SW480 (cell line): ENCODE measurements around the gene RUNX3.

Experiments
- DNase-seq: peaks from one replicate; pipeline ENCODE4 v3.0.0-alpha.2; 2016; ENCODE audit warnings: low spot score

The RUNX3 gene

GRCh38 chr1:24946861-24947658 is 17.0 kb upstream of the RUNX3 start:
- no peak for DNase-seq

DNA sequence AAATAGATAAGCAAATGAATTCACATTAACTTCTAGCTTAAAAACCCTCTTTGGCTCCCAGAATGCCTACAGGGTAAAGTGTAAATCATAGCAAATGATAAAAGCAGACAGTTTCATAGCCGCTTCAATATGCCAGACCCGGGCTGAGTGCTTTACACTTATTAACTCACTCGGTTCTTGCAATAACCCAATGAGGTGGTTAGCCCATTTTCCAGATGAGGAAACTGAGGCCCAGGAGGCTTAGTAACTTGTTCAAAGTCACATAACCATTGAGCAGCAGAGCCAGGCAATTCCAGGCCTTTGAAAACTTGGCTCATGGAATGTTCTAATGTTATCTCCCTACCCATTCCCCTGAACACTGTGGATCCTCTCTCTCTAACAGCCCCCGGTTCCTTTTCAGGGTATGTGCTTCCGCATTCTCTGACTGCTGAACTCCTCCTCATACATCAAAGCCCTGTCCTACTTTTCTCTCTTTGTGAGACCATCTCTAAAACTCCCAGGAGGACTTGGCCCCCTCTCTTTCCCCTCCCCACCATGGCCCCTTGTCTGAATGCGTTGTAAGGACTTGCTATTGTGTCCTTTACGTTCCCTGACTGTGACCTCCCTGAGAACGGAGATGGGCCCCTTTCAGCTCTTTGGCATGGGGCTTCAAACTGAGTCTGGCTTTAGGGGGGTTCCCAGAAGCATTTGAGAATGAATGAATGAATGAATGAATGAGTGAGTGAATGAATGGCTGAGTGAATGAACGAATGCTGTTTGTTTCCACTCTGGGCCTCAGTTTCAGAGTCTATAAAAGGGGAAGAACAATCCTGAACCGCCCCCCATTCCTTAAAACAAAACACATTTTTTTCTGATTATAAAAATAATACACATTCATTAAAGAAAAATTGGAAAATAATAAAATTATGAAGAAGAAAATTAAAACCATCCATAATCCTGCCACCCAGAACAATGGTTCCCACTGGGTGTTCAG is 15.6 kb upstream of the RUNX3 start:
- DNase-seq, result no peak

DNA sequence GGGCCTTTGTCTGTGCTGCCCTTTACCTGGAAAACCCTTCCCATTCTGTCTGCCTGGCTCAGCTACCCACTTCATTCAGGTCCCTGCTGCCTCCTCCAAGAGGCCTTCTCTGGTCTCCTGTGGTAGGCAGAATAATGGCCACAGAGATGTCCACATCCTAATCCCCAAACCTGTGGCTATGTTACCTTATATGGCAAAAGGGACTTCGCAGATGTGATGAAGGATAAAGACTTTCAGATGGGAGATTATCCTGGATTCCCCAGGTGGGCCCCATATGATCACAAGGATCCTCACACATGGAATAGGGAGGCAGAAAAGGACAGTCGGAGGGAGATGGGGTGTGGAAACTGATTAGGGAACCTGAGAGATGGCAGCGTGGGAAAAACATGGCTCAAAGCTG is 14.2 kb upstream of the RUNX3 start:
- DNase-seq, result no peak

DNA sequence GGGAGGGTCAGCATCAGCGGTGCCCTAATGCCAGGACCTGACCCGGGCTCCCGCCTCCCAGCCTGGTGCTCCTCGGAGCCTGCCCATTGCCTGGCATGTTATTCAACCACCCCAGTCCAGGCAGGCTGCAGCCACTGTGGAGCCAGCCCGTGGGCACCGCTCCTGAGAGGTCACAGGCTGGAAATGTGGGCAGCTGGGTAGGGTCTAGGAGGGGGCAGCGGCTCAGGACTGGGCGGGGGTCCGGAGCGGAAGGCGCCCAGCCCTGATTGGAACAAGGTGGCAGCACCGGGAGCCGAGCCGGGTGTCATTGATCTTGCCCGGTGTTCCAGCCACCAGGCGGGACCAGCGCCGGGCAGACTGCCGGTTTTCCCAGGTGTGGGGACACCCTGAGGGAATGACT is 12.7 kb upstream of the RUNX3 start:
- DNase-seq, result no peak

DNA sequence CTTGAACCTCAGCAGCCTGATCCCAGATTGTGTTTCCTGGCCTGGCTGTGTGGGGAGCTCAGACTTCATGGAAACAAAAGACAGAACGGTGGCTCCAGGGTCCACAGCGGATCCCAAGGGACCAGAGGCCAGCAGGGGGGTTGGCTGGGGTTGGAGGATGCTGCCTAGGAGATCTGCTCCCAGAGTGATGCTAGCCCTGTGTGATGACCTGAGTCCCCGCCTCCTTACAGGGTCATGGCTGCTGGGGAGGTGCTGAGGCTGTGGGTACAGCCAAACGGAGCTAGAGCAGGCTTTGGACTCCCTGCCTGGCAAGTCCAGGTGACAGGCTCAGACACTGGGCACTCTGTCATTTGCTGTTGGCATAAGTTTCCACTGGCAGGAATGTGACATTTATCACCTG is 11.5 kb upstream of the RUNX3 start:
- DNase-seq, result no peak

DNA sequence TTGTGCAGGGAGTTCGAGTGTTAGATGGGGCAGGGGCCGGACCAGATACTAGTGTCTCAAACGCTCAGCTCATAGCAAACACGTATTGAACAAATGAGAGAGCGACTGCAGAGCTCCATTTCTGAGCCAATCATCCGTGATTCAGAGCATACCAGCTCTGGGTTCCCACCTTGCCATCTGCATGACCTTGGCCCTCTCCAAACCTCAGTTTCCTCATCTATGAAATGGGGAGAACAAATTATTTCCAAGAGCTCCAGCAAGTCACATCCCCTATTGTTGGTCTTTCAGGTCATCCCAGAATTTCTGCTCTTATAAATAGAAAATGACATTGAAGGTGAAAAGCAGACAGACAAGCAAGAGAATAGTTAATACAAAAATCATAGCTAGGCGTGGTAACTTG is 10.2 kb upstream of the RUNX3 start:
- no peak for DNase-seq

DNA sequence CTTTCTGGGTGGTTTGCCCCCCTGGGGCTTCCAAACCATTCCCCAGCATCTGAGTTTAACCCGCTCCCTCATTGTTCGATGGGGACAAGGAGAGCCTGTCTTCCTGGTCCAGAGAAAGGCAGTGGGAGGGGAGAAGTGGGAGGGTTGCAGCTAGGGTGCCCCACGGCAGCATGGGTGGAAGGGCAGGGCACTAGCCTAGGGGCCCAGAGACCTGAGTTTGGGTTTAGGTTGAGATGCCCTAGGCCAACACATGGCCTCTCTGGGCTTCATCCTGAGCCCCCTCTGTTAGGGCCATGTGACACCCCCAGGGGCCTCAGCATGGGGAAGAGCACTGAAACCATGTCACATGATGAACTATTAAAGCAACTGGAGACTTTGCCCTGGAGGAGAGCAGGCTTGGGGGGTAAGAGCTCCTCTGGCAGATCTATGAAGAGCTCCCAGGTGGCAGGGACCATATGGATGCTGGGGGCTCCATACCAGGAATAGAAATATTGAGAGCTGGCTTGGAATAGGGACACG is 9.7 kb upstream of the RUNX3 start:
- DNase-seq, result no peak

- DNase-seq, result no peak
Observed at GRCh38 chr1:24939040-24939674, 9.1 kb upstream of the RUNX3 start.

GRCh38 chr1:24938276-24938675 is 8.2 kb upstream of the RUNX3 start:
- DNase-seq, result no peak

DNA sequence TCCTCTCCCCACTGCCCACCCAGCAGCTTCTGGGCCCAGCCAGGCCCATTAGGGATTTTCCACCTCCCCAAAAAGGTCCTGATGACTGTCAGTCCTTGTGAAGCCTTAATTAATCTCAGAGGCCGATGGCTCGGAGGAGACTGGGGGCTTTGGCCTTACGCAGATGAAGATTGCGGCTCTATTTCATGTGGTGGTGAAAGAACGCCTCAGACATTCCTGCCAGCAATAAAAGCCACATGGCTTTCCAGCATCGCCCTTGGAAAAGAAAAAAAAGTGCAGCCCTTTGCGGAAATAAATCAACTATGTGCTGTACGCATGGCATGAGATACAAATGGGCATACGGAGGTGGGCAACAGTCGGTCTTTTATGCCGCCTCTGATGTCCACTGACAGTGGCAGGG is 6.6 kb upstream of the RUNX3 start:
- peak; percentile 89 for DNase-seq

- peak; percentile 39 for DNase-seq
Observed at GRCh38 chr1:24935615-24936484, 5.8 kb upstream of the RUNX3 start.

GRCh38 chr1:24935196-24935526 is 5.1 kb upstream of the RUNX3 start:
- DNase-seq, result no peak

GRCh38 chr1:24934310-24935195 is 4.5 kb upstream of the RUNX3 start:
- no peak for DNase-seq

GRCh38 chr1:24933468-24933867 is 3.4 kb upstream of the RUNX3 start:
- no peak for DNase-seq

GRCh38 chr1:24932725-24933294 is 2.7 kb upstream of the RUNX3 start:
- DNase-seq, result no peak

GRCh38 chr1:24932284-24932683 is 2.2 kb upstream of the RUNX3 start:
- no peak for DNase-seq

DNA sequence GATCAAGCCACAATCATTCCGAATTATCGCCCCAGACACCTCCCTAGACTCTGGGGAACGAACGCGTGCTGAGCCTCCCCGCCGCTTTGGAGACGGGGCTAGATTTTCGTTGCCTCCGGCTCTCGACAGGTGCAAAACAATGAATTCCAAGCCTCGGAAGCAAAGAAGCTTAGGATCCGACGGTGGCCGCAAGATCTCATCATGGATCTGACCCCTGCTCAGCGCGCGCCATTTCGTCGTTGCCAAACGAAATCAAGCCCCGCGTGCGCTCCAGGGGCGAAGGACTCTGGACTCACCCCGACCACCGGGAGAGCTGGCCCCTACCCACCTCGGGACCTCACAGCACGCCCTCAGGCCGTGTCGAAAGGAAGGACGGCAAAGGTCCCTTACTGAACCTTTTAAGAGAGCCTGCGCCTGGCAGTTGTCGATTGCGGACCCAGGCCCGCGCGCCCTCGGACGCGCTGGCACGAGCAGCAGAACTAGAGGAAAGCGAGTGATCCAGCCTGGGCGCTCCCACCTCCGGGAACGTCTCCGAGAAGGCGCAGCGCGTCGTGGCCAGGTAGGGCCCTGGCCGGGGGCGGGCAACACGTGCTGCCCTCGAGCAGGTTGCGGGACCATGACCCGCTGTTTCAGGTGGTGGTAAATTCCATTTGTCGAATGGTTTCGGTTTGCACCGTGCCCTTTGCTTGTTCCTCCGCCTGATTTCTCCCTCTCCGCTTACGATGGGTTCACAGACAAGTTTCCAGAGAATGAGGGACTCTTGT is 1.6 kb upstream of the RUNX3 start:
- no peak for DNase-seq

DNA sequence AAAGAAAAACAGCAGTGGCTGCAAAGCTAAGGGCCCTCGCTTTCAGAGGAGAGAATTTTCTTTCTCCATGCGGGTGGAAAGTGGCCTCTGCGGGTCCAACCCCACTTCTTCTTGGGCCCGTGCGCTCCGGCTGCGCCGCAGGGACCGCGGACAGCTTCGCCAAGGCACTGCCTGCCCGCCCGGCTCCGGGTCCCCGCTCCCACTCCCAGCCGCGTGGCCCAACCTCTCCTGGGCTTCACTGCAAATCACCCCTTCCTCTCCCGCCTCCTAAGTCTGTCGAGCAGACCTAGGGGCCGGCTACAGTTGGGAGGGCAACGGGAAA is 1.0 kb upstream of the RUNX3 start:
- no peak for DNase-seq

DNA sequence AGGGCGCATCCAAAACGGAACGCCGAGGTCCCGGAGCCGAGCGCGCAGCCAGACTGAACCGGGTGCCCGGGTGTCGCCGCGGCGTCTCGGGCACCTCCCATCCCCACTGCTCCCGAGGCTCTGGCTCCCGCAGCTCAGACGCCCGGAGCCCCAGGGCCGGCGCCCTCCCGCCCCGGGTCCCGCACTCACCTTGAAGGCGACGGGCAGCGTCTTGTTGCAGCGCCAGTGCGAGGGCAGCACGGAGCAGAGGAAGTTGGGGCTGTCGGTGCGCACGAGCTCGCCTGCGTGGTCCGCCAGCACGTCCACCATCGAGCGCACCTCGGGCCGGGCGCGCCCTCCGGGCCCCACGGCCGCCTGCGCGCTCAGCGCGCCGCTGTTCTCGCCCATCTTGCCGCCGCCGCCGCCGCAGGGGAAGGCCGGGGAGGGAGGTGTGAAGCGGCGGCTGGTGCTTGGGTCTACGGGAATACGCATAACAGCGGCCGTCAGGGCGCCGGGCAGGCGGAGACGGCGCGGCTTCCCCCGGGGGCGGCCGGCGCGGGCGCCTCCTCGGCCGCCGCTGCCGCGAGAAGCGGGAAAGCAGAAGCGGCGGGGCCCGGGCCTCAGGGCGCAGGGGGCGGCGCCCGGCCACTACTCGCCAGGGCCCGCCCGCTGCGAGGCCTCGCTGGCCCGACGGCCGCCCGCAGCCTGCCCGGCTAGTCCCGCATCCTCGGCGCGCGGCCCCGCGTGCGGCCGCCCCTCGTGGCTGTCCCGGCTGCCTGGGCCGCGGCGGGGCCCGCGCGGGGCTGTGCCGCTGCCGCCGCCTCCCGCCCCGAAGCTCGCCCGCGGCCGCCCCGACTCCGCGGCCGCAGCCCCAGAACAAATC is 447 bp downstream of the RUNX3 start:
- DNase-seq, result peak; percentile 34
